Measurements from ENCODE around the gene HELZ. TPM values are rescaled to one million over a fixed set of nuclear protein-coding genes. Genes with fewer than 3 reads are reported as not detected.

Gene HELZ
- total RNA-seq, 1 experiment from 2014 or later, result 49.8 TPM

DNA sequence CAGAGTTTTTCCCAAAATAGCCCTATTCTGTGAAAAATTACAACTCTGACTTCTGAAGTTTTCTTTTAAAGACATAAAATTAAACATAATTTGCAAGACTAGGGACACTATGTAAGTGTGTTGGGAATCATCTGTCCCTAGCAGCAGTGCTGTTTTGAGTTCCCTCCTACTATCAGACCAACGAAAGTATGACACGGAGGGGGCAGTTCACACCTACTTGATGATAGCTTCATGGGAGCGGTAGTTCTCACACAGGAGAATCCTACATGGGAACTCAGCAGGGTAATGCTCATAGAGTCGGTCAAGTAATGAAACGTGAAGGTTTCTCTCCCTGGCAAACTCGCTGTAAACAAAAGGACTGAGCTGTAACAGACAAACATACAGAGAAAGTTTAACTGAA, 96.6 kb downstream of the HELZ start:
- no peak overlapping the region for H3T11ph ChIP-seq (ENCODE audit: low read length)
- no peak overlapping the region for H2BK20ac ChIP-seq (ENCODE audit: low read depth, low read length, poor library complexity, severe bottlenecking)
- Mint-ChIP-seq H3K36me3 (ENCODE audit: insufficient read depth in 1 of 3, low read depth in 3 of 3) (peaks cover 10 to 38% (median 30%) of the 10 kb centered on the region in 3 experiments), H3K9me3 (no peaks in the 10 kb centered on the region), H3K27ac (no peak overlapping the region; a peak in 1 of 7 replicates), H3K27me3 (ENCODE audit: low read depth) (no peaks in the 10 kb centered on the region), H3K4me3 (no peak overlapping the region), H3K4me1 (peaks cover 16 to 25% of the 10 kb centered on the region in 2 experiments)
- peaks cover 3% of the 10 kb centered on the region; the same call in 1 of the 2 replicates for H3K4me1 ChIP-seq (ENCODE audit: insufficient read depth, low read length)
- TF ChIP-seq CTCF (conservative IDR thresholded peaks at IDR 0.05), result no peak
- H2BK12ac ChIP-seq (ENCODE audit: insufficient read length, low read depth, low read length), result no peak overlapping the region
- no peak overlapping the region for H2AK5ac ChIP-seq (ENCODE audit: insufficient read length, low read length)
- no peak overlapping the region for H3K14ac ChIP-seq (ENCODE audit: insufficient read depth, low read length)
- H3K18ac ChIP-seq (ENCODE audit: insufficient read length, low read depth, low read length), result no peak overlapping the region
- H2BK5ac ChIP-seq (ENCODE audit: insufficient read length, low read length), result no peak overlapping the region
- H4K91ac ChIP-seq (ENCODE audit: insufficient read length, low read depth, low read length), result no peak overlapping the region
- no peak overlapping the region for H3K4me2 ChIP-seq (ENCODE audit: insufficient read depth, insufficient read length, low read length)
- no peak overlapping the region for H4K5ac ChIP-seq (ENCODE audit: insufficient read length, low read depth, low read length)
- WGBS (ENCODE audit: extremely low coverage, insufficient read length, low lambda C conversion rate), result no CpG with 5 or more reads among the region's 6 CpGs
- no peak overlapping the region for H3K4ac ChIP-seq (ENCODE audit: low read depth, low read length)
- no peak overlapping the region for H2BK15ac ChIP-seq (ENCODE audit: low read depth, low read length)
- no peak overlapping the region for H3K23ac ChIP-seq (ENCODE audit: insufficient read length, low read depth, low read length)
- H3K9me3 ChIP-seq (ENCODE audit: control insufficient read depth, low read depth, low read length), result no peaks in the 10 kb centered on the region
- H3K79me1 ChIP-seq (ENCODE audit: insufficient read depth, low read depth, low read length, poor library complexity, severe bottlenecking), result no peaks in the 10 kb centered on the region
- no peaks in the 10 kb centered on the region for H3K27me3 ChIP-seq (ENCODE audit: insufficient read depth, low read length)
- H4K8ac ChIP-seq (replicated peaks; ENCODE audit: insufficient read length, low read depth, low read length), result no peak overlapping the region
- no peak overlapping the region for H2AFZ ChIP-seq (ENCODE audit: low read length)
- H3K79me2 ChIP-seq (ENCODE audit: insufficient read depth, low read length), result no peaks in the 10 kb centered on the region
- H3K56ac ChIP-seq (ENCODE audit: insufficient read length, low read depth, low read length), result no peak overlapping the region
- no peak overlapping the region for H2BK120ac ChIP-seq (ENCODE audit: low read depth, low read length, poor library complexity, severe bottlenecking)
- H3K27ac ChIP-seq (ENCODE audit: insufficient read length, low read depth, low read length), result no peak overlapping the region
- DNase-seq, result no peak
- no peaks in the 10 kb centered on the region for H4K20me1 ChIP-seq (ENCODE audit: control insufficient read depth, insufficient read depth, insufficient read length)
- H3K23me2 ChIP-seq (ENCODE audit: insufficient read length, low read depth, low read length, poor library complexity, severe bottlenecking), result no peaks in the 10 kb centered on the region
- no peak overlapping the region for H3K9ac ChIP-seq (ENCODE audit: extremely low read depth, insufficient read length, low read length)

Data from H9 (cell line).